ENCODE data around the gene PDE4D.

DNA sequence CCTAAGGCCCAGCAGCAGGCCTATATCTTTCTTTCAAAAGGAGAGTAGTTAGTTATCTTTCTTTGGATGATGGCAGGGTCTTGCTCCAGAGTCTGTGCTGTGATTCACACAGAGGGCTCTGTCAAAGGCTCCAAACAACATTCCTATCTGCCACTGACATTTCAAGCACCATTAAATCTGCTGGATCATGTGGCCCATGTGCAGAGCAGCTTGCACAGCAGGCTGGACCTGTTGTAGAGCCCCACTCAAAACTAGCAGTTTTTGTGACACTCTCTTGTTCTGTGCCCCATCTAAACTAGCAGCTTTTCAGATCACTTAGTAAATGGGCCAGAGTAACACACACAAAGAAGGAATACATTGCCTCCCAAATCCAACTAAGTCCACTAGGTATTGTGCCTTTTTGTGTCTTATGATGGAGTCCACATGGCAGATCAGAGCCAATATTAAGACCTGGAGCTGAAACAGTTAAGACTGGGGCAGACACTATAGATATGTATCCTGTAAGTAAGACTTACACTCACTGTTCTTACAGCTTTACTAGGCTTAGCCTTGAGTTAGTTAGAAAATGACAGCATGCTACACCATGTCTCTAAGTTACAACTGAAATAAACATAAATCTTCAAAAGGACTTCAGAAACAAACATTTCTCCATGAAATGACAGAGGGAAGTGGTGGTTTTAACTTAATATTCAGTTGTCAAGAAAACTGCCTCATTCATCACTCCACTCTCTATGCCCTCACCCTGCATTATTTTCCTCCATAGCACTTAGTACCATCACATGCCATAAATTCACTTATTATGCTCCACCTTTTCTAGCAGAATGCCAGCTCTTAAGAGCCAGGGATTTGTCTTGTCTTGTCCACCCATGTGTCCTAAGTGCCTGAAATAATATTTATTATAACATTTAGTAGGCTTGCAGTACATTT is 909.7 kb downstream of the PDE4D start:
- TF ChIP-seq, protein P1, sequence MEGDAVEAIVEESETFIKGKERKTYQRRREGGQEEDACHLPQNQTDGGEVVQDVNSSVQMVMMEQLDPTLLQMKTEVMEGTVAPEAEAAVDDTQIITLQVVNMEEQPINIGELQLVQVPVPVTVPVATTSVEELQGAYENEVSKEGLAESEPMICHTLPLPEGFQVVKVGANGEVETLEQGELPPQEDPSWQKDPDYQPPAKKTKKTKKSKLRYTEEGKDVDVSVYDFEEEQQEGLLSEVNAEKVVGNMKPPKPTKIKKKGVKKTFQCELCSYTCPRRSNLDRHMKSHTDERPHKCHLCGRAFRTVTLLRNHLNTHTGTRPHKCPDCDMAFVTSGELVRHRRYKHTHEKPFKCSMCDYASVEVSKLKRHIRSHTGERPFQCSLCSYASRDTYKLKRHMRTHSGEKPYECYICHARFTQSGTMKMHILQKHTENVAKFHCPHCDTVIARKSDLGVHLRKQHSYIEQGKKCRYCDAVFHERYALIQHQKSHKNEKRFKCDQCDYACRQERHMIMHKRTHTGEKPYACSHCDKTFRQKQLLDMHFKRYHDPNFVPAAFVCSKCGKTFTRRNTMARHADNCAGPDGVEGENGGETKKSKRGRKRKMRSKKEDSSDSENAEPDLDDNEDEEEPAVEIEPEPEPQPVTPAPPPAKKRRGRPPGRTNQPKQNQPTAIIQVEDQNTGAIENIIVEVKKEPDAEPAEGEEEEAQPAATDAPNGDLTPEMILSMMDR (conservative IDR thresholded peaks at IDR 0.05; ENCODE audit: low read length) = no peak
- TF ChIP-seq EZH2phosphoT487 (IDR thresholded peaks at IDR 0.05; ENCODE audit: borderline replicate concordance, low read depth, low read length) = no peak
